SK-N-SH (cell line): ENCODE data around the gene EFNB2. TPM values are rescaled to one million over a fixed set of nuclear protein-coding genes. Genes with fewer than 3 reads are reported as not detected.

Experiments used
- CTCF ChIA-PET: fragments of 300-600, 350-600 bp; formaldehyde crosslinking; extraction: SDS; loops from one replicate; lab custom pipeline; 2021; lab: Yijun Ruan, JAX
- POLR2A ChIA-PET: fragments of 350-600 bp; sonication (Branson Sonifier 250); formaldehyde crosslinking; extraction: SDS; loops from one replicate; lab custom pipeline; 2020; ENCODE audit warnings: antibody characterized with exemption, inconsistent platforms; lab: Yijun Ruan, JAX
- DNase-seq: peaks from one replicate; pipeline ENCODE4 v3.0.0; 2012
- H2AFZ ChIP-seq: fragments of 200-600 bp; sonication (generic); 2 replicates; pipeline ENCODE4 v1.8.1; 2016; ENCODE audit warnings: antibody characterized with exemption, mild to moderate bottlenecking, low read depth
- H3F3A ChIP-seq: fragments of 200-600 bp; sonication (generic); replicated peaks from 2 replicates; pipeline ENCODE3; 2016; ENCODE audit warnings: antibody characterized with exemption, mild to moderate bottlenecking; ENCODE audit not compliant: insufficient read depth
- H3K27ac ChIP-seq, 2 experiments: fragments of 200-500 bp in 1 of 2; fragments of 200-600 bp in 1 of 2; sonication (Bioruptor generic) in 1 of 2; sonication (generic), shearing (Covaris generic) in 1 of 2; 2 replicates each; pipeline versions ENCODE4 v1.5.1 to v1.6.1; 2014 to 2016; ENCODE audit warnings: low read depth in 2 of 2, inconsistent platforms in 1 of 2, low read length in 1 of 2, mild to moderate bottlenecking in 1 of 2, mixed read lengths in 1 of 2
- H3K27me3 ChIP-seq: fragments of 200-600 bp; sonication (generic), shearing (Covaris generic); 2 replicates; pipeline ENCODE4 v1.6.1; 2016; ENCODE audit warnings: mixed run types; ENCODE audit not compliant: insufficient read depth
- H3K36me3 ChIP-seq, 2 experiments: fragments of 200-500 bp in 1 of 2; fragments of 200-600 bp in 1 of 2; sonication (Bioruptor generic) in 1 of 2; sonication (generic) in 1 of 2; replicated peaks in 1 of 2; 2 replicates each; pipeline versions ENCODE3 to v1.5.1; 2014 to 2016; ENCODE audit warnings: low read length in 1 of 2, mild to moderate bottlenecking in 1 of 2; ENCODE audit not compliant: insufficient read depth in 2 of 2, control insufficient read depth in 1 of 2
- H3K4me1 ChIP-seq, 2 experiments: fragments of 200-500 bp in 1 of 2; fragments of 200-600 bp in 1 of 2; sonication (Bioruptor generic) in 1 of 2; sonication (generic), shearing (Covaris generic) in 1 of 2; 2 replicates each; pipeline versions ENCODE4 v1.5.1 to v1.6.1; 2014 to 2016; ENCODE audit warnings: low read depth in 1 of 2, low read length in 1 of 2, mixed run types in 1 of 2; ENCODE audit not compliant: insufficient read depth in 2 of 2, control insufficient read depth in 1 of 2
- H3K4me2 ChIP-seq: fragments of 200-600 bp; sonication (generic), shearing (Covaris generic); 2 replicates; pipeline ENCODE4 v1.6.1; 2017; ENCODE audit warnings: mixed run types
- H3K4me3 ChIP-seq, 2 experiments: fragments of 200-500 bp in 1 of 2; fragments of 200-600 bp in 1 of 2; sonication (Bioruptor generic) in 1 of 2; sonication (generic), shearing (Covaris generic) in 1 of 2; 2 replicates each; pipeline versions ENCODE4 v1.5.1 to v1.8.1; 2014 to 2016; ENCODE audit warnings: low read depth in 2 of 2, inconsistent platforms in 1 of 2, low read length in 1 of 2, mild to moderate bottlenecking in 1 of 2, mixed read lengths in 1 of 2, moderate library complexity in 1 of 2
- H3K79me2 ChIP-seq: fragments of 200-600 bp; sonication (generic); 2 replicates; pipeline ENCODE4 v1.8.1; 2017; ENCODE audit warnings: mild to moderate bottlenecking; ENCODE audit not compliant: insufficient read depth
- H3K9ac ChIP-seq: fragments of 200-600 bp; sonication (generic); 2 replicates; pipeline ENCODE4 v1.6.1; 2017; ENCODE audit warnings: mixed run types
- H3K9me2 ChIP-seq: fragments of 200-600 bp; sonication (generic); 2 replicates; pipeline ENCODE4 v1.6.1; 2017; ENCODE audit warnings: mixed run types
- H3K9me3 ChIP-seq: fragments of 200-600 bp; sonication (generic); 2 replicates; pipeline ENCODE4 v1.6.1; 2017; ENCODE audit warnings: mixed run types, mild to moderate bottlenecking, moderate library complexity
- H4K20me1 ChIP-seq: fragments of 200-600 bp; sonication (generic); 2 replicates; pipeline ENCODE4 v1.6.1; 2017; ENCODE audit warnings: mild to moderate bottlenecking, mixed run types; ENCODE audit not compliant: insufficient read depth
- CHD2 ChIP-seq: fragments of 150-350 bp; IDR thresholded peaks from 2 replicates; pipeline ENCODE4 v1.6.1; 2018; ENCODE audit warnings: low read length; ENCODE audit not compliant: partially characterized antibody
- FOXM1 ChIP-seq: IDR thresholded peaks from 2 replicates; pipeline ENCODE4 v1.4.0; 2012; ENCODE audit warnings: low read depth, mild to moderate bottlenecking
- MXI1 ChIP-seq: IDR thresholded peaks from 2 replicates; pipeline ENCODE4 v1.6.1; 2012; ENCODE audit warnings: mild to moderate bottlenecking, low read depth, low read length, improper control_type of control experiment
- NRF1 ChIP-seq: IDR thresholded peaks from 2 replicates; pipeline ENCODE4 v1.6.1; 2012; ENCODE audit warnings: low read depth, mild to moderate bottlenecking, low read length
- RXRA ChIP-seq: IDR thresholded peaks from 2 replicates; pipeline ENCODE4 v1.4.0; 2012; ENCODE audit warnings: low read depth, mild to moderate bottlenecking, borderline replicate concordance
- SMC3 ChIP-seq: IDR thresholded peaks from 2 replicates; pipeline ENCODE4 v1.6.1; 2012; ENCODE audit warnings: low read depth, low read length, improper control_type of control experiment
- TCF12 ChIP-seq: IDR thresholded peaks from 2 replicates; pipeline ENCODE4 v1.4.0; 2012
- TEAD4 ChIP-seq: IDR thresholded peaks from 2 replicates; pipeline ENCODE4 v1.4.0; 2012; ENCODE audit warnings: mild to moderate bottlenecking, borderline replicate concordance; ENCODE audit not compliant: insufficient read depth
- ZBTB33 ChIP-seq: IDR thresholded peaks from 2 replicates; pipeline ENCODE4 v1.4.0; 2012; ENCODE audit warnings: low read depth, borderline replicate concordance
- WGBS: methylation state at CpG from one replicate; pipeline ENCODE4 v1.1.6; 2017; ENCODE audit warnings: low lambda C conversion rate; 5-methylcytosine and 5-hydroxymethylcytosine counted together
- polyA plus RNA-seq, 3 experiments: library from polyadenylated mRNA; depleted of rRNA; stranded (reverse); fragments of >200 nt; gene quantifications; 2 replicates each; pipeline ENCODE4 v1.2.3, GENCODE V29; 2012

Gene EFNB2
- polyA plus RNA-seq, 1 of the 3 experiments (the other 2 are of a cell fraction) = 3.0 TPM

GRCh38 chr13:106573868-106574267 is 38.4 kb upstream of the EFNB2 start:
- no peaks in the 10 kb centered on the region; a peak in 1 of 4 replicates for H3K4me1 ChIP-seq
- H3K9me2 ChIP-seq = no peaks in the 10 kb centered on the region
- ChIA-PET POLR2A (no interaction called here), CTCF (interaction anchor here (1.3 kb wide), 1 partner anchor 11 kb away, joined by 3 read pairs; no protein-coding TSS in a partner anchor)
- no peaks in the 10 kb centered on the region for H3K79me2 ChIP-seq
- no peak overlapping the region for H3K4me3 ChIP-seq
- H3K4me2 ChIP-seq = no peak overlapping the region
- TF ChIP-seq ZBTB33 (no peak), RXRA (no peak), NRF1 (no peak), TCF12 (no peak)
- no peak for DNase-seq
- no peaks in the 10 kb centered on the region for H4K20me1 ChIP-seq
- 81% methylated on average over 3 of the region's 3 CpGs for WGBS
- H3K36me3 ChIP-seq = no peaks in the 10 kb centered on the region
- no peaks in the 10 kb centered on the region for H3K27me3 ChIP-seq
- no peaks in the 10 kb centered on the region for H3K9me3 ChIP-seq
- H2AFZ ChIP-seq = no peak overlapping the region
- no peak overlapping the region for H3K9ac ChIP-seq
- H3K27ac ChIP-seq = no peak overlapping the region
- no peaks in the 10 kb centered on the region for H3F3A ChIP-seq

GRCh38 chr13:106573284-106573846 is 37.9 kb upstream of the EFNB2 start:
- Histone ChIP-seq H3K36me3 (no peaks in the 10 kb centered on the region), H3K27ac (no peak overlapping the region), H3K4me1 (peaks cover 0 to 4% of the 10 kb centered on the region in 2 experiments; a peak in 2 of 4 replicates), H3F3A (no peaks in the 10 kb centered on the region), H4K20me1 (no peaks in the 10 kb centered on the region), H3K4me2 (no peak overlapping the region), H3K4me3 (no peak overlapping the region), H3K9ac (no peak overlapping the region), H3K27me3 (no peaks in the 10 kb centered on the region), H3K9me3 (no peaks in the 10 kb centered on the region), H3K79me2 (no peaks in the 10 kb centered on the region), H2AFZ (no peak overlapping the region), H3K9me2 (no peaks in the 10 kb centered on the region)
- no peak for DNase-seq
- no peak for TF ChIP-seq MXI1
- TF ChIP-seq CHD2 = no peak
- WGBS = 83% methylated on average over 8 of the region's 8 CpGs
- CTCF ChIA-PET = interaction anchor here (1.3 kb wide), 1 partner anchor 11 kb away, joined by 3 read pairs; no protein-coding TSS in a partner anchor
- POLR2A ChIA-PET = no interaction called here

- Histone ChIP-seq H3K9me2 (no peaks in the 10 kb centered on the region), H4K20me1 (peaks cover 18% of the 10 kb centered on the region), H3K27me3 (no peaks in the 10 kb centered on the region), H3K4me1 (peaks cover 3 to 9% of the 10 kb centered on the region in 2 experiments; a peak in 3 of 4 replicates), H3F3A (no peaks in the 10 kb centered on the region), H3K79me2 (peaks cover 26% of the 10 kb centered on the region), H3K9me3 (no peaks in the 10 kb centered on the region)
- CTCF ChIA-PET = interaction anchor here (0.8 kb wide), 1 partner anchor 34 kb away, joined by 3 read pairs; no protein-coding TSS in a partner anchor
- TF ChIP-seq FOXM1 (no peak), SMC3 (no peak), TEAD4 (no peak), CHD2 (no peak)
- TF ChIP-seq, all 33 proteins: peak for 0
- H3K4me3 ChIP-seq = no peak overlapping the region
- 71% methylated on average over 14 of the region's 14 CpGs for WGBS
- H3K9ac ChIP-seq = no peak overlapping the region
- peak; percentile 32 for DNase-seq
- H3K27ac ChIP-seq = no peak overlapping the region
- POLR2A ChIA-PET = no interaction called here
- no peak overlapping the region for H2AFZ ChIP-seq
- no peak overlapping the region for H3K4me2 ChIP-seq
- H3K36me3 ChIP-seq = no peaks in the 10 kb centered on the region
These were observed 34.9 kb upstream of the EFNB2 start for GRCh38 chr13:106570299-106570852.
